Activated naive CD8-positive, alpha-beta T cell (primary cell): Measurements from ENCODE around the gene TMEM179.

Experiments
- H3K27ac Mint-ChIP-seq: one replicate; pipeline ENCODE4 v1.8.0; 2021; ENCODE audit warnings: mixed read lengths
- H3K27me3 Mint-ChIP-seq: one replicate; pipeline ENCODE4 v1.8.0; 2021; ENCODE audit warnings: mixed read lengths
- H3K36me3 Mint-ChIP-seq: one replicate; pipeline ENCODE4 v1.8.0; 2021; ENCODE audit warnings: mixed read lengths
- H3K4me1 Mint-ChIP-seq: one replicate; pipeline ENCODE4 v1.8.0; 2021; ENCODE audit warnings: low read depth, mixed read lengths
- H3K4me3 Mint-ChIP-seq: one replicate; pipeline ENCODE4 v1.8.0; 2021; ENCODE audit warnings: mild to moderate bottlenecking, mixed read lengths
- H3K9me3 Mint-ChIP-seq: one replicate; pipeline ENCODE4 v1.8.0; 2021; ENCODE audit warnings: low read depth, mixed read lengths

Gene TMEM179

DNA sequence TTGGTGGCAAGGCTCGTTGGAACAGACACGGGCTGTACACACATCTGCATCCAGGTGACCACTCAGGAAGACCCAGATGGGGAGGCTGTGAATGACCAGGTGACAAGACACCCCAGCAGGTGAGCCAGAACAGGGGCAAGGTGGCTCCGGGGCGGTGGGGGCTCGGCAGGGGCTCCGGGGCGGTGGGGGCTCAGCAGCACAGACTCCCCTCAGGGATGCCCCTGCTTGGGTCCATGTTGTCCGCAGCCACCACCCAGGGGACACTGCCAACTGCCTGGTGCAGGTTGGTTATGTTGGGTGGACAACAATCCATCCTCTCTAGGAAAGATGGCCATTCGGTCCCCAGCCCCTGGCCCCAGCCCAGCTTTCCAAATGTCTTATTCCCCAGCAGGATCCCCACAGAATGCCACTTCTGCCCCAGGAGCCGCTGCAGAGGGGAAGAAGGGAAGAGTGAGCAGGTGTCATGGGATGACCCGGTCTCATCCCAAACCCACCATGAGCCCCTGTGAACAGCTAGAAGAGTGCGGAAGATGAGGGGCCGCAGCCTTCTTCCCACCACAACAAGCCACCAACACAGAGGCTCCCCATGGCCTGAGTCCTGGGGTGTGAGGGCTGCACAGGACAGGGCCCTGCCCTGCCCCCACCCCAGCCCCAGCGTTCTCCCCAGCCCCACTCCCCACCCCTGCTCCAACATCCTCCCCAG lies 56.4 kb downstream of the TMEM179 start:
- Mint-ChIP-seq H3K4me3 (no peak overlapping the region), H3K4me1 (no peaks in the 10 kb centered on the region), H3K36me3 (no peaks in the 10 kb centered on the region), H3K27ac (no peak overlapping the region), H3K27me3 (peaks cover 13% of the 10 kb centered on the region), H3K9me3 (no peaks in the 10 kb centered on the region)

GRCh38 chr14:104547310-104547997 lies 57.1 kb downstream of the TMEM179 start:
- no peaks in the 10 kb centered on the region for H3K4me1 Mint-ChIP-seq
- H3K9me3 Mint-ChIP-seq: no peaks in the 10 kb centered on the region
- no peaks in the 10 kb centered on the region for H3K36me3 Mint-ChIP-seq
- H3K27ac Mint-ChIP-seq: no peak overlapping the region
- H3K4me3 Mint-ChIP-seq: no peak overlapping the region
- peaks cover 16% of the 10 kb centered on the region for H3K27me3 Mint-ChIP-seq

DNA sequence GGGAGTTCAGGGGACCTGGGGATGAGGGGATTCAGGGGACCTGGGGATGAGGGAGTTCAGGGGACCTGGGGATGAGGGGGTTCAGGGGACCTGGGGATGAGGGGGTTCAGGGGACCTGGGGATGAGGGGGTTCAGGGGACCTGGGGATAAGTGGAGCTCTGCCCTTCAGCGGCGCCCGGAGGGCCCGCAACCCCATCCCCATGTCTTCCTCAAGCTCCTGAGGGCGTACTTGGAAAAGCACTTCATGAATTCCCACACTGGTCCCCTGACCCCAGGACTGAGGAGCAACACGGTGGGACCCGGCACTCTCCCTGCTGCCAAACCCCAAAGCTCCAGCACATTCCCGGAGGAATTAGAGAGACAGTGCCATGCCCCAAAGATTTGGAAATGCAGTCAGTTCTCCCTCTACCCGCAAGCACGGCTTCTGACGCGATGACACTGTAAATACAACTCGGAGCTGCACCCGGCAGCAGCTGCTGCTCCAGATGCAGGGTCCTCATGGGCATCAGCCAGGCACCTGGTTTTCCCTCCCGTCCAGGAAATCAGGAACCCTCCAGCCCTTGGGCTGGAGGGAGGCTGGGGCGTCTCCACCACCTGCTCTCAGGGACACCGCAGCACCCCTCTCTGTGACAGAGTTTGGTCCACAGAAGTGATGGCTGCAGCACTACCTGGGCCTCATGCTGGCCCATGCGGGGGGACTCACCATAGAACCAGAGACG lies 57.8 kb downstream of the TMEM179 start:
- Mint-ChIP-seq H3K4me3 (no peak overlapping the region), H3K27me3 (peaks cover 16% of the 10 kb centered on the region), H3K27ac (no peak overlapping the region), H3K9me3 (no peaks in the 10 kb centered on the region), H3K36me3 (no peaks in the 10 kb centered on the region), H3K4me1 (no peaks in the 10 kb centered on the region)

DNA sequence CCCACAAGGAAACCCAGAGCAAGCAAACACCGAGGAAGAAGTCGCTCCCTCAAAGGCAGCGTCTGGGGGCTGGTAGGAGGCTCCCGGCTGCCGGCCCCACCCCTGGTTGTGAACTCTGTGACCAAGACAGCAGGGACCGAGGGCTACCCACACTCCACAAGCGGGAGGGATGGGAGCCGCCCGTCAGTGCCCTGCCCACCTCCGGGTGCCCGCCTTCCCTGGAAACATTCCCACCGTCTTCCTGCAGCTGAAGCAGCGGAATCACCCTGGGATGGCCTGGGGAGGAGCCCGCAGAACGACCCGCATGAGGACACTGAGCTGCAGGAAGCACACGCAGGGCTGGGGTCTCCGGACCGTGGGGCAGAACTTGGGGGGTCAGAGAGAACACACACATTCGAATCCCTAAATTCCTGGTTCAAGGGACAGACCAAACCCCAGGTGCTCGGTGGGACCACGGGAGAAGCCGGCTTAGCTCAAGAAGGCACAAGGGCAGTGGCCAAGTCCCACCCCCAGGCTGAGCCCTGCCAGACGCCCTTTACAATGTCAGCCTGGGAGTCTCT lies 58.5 kb downstream of the TMEM179 start:
- H3K27me3 Mint-ChIP-seq: peaks cover 16% of the 10 kb centered on the region
- no peaks in the 10 kb centered on the region for H3K4me1 Mint-ChIP-seq
- H3K36me3 Mint-ChIP-seq: no peaks in the 10 kb centered on the region
- H3K27ac Mint-ChIP-seq: no peak overlapping the region
- H3K9me3 Mint-ChIP-seq: no peaks in the 10 kb centered on the region
- H3K4me3 Mint-ChIP-seq: no peak overlapping the region

GRCh38 chr14:104545151-104545941 lies 59.2 kb downstream of the TMEM179 start:
- Mint-ChIP-seq H3K36me3 (no peaks in the 10 kb centered on the region), H3K9me3 (no peaks in the 10 kb centered on the region), H3K27ac (no peak overlapping the region), H3K4me1 (no peaks in the 10 kb centered on the region), H3K4me3 (no peak overlapping the region), H3K27me3 (peaks cover 16% of the 10 kb centered on the region)

- peaks cover 12% of the 10 kb centered on the region for H3K27me3 Mint-ChIP-seq
- H3K4me1 Mint-ChIP-seq: no peaks in the 10 kb centered on the region
- H3K27ac Mint-ChIP-seq: no peak overlapping the region
- no peak overlapping the region for H3K4me3 Mint-ChIP-seq
- H3K36me3 Mint-ChIP-seq: no peaks in the 10 kb centered on the region
- H3K9me3 Mint-ChIP-seq: no peaks in the 10 kb centered on the region
Observed at GRCh38 chr14:104544362-104544961, 60.1 kb downstream of the TMEM179 start.

DNA sequence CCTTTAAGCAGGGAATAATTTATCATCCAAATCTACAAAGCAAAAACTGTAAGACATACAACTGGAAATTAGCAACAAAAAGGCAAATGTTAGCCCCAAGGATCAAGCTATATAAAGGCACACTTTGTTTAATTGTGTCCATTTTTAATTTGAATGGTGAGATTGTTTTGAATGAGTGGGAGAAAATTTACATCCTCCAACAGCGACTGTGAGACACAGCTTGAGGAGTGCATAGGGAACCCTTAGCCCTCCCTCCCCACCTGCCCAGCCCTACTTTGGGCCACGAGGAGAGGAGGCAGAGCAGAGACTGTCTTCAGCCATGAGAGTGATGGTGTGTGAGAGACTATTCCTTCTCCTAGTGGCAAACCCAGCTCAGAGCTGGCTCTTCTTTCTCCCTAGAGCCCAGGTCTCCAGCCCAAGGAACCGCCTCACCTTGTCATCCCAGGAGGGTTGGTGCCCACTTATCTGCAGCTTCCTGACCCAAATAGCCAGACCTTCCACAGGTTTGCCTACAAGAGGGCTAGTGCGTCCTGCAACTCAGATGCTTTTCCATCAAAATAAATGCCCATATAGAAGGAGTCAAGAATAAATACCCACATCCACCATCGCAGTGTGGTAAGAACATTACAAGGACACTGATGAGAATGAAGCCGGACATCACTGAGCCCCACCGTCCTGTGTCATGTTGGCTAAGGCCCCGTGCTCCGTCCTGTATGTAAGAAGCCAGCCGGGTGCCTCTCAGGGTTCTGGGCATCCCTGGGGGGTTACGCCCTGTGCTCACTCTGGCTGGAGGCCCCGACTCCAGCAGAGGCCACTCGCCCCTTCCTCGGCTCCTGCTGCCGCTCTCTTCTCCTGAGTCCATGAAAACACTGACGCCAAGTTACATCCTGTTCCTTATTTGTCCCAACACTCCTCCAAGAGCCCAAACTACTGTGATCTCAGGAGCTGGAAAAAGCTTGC lies 61.4 kb downstream of the TMEM179 start:
- Mint-ChIP-seq H3K36me3 (no peaks in the 10 kb centered on the region), H3K4me3 (no peak overlapping the region), H3K9me3 (no peaks in the 10 kb centered on the region), H3K27ac (no peak overlapping the region), H3K4me1 (no peaks in the 10 kb centered on the region), H3K27me3 (peaks cover 12% of the 10 kb centered on the region)

DNA sequence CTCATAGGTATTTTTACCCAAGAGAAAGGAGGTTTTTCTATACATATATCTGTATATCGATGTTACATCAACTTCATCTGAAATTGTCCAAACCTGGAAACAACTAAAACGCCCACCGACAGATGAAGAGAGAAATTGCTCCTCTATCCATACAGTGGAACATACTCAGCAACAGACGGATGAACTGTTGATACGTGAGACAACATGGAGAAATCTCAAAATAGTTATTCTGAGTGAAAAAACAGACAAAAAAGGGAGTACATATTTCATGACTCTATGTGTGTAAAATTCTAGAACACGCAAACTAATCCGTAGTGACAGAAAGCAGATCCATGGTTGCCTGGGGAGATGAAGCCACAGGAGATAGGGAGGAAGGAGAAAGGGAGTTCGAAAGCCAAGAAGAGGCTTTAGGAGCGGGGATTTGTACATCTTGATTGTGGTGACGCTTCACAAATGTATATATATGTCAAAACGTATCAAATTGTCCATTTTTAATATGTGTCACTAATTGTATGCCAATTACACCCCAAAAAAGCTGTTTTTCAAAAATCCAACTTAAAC lies 62.6 kb downstream of the TMEM179 start:
- peaks cover 12% of the 10 kb centered on the region for H3K27me3 Mint-ChIP-seq
- no peak overlapping the region for H3K4me3 Mint-ChIP-seq
- no peaks in the 10 kb centered on the region for H3K36me3 Mint-ChIP-seq
- H3K9me3 Mint-ChIP-seq: no peaks in the 10 kb centered on the region
- peaks cover 3% of the 10 kb centered on the region for H3K4me1 Mint-ChIP-seq
- no peak overlapping the region for H3K27ac Mint-ChIP-seq
